ENCODE data around the gene NANOGP8.

DNA sequence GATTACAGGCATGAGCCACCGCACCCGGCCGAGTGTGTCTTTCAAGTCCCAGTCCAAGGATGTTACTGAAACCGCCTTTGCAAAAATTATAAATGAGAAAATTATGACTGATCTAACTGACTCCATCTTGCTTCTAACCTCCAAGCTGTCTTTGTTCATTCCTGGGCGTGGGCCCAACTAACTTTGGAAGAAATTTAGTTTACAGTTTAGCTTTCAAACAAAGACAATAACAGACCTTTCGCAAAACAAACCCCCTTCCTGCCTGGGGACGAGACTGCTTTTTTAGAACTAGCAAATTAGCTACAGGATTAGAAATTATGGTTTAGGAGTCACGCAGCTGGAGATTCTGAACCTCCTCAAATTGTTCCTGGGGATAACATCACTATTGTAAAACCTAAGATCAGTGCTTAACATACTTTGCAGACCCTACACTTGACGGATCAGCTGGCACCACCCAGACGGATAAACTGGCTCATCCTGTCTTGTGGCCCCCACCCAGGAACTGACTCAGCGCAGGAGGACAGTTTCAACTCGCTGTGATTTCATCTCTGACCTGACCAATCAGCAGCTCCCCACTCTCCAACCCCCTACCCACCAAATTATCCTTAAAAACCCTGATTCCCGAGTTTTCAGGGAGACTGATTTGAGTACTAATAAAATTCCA, 23.8 kb downstream of the NANOGP8 start:
- TF ChIP-seq, protein P1, sequence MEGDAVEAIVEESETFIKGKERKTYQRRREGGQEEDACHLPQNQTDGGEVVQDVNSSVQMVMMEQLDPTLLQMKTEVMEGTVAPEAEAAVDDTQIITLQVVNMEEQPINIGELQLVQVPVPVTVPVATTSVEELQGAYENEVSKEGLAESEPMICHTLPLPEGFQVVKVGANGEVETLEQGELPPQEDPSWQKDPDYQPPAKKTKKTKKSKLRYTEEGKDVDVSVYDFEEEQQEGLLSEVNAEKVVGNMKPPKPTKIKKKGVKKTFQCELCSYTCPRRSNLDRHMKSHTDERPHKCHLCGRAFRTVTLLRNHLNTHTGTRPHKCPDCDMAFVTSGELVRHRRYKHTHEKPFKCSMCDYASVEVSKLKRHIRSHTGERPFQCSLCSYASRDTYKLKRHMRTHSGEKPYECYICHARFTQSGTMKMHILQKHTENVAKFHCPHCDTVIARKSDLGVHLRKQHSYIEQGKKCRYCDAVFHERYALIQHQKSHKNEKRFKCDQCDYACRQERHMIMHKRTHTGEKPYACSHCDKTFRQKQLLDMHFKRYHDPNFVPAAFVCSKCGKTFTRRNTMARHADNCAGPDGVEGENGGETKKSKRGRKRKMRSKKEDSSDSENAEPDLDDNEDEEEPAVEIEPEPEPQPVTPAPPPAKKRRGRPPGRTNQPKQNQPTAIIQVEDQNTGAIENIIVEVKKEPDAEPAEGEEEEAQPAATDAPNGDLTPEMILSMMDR (conservative IDR thresholded peaks at IDR 0.05; ENCODE audit: low read length) = no peak
- no peak for TF ChIP-seq EZH2phosphoT487 (IDR thresholded peaks at IDR 0.05; ENCODE audit: borderline replicate concordance, low read depth, low read length)

All from OCI-LY7 (cell line).